Smooth muscle cell (in vitro differentiated cells): ENCODE results near the gene CD226. TPM values are rescaled to one million over a fixed set of nuclear protein-coding genes. Genes with fewer than 3 reads are reported as not detected.

Experiments used
- DNase-seq: peaks from one replicate; lab custom pipeline; 2025; ENCODE audit not compliant: unreplicated experiment; lab: John Stamatoyannopoulos, UW
- H2AFZ ChIP-seq: fragments of 200-600 bp; sonication (generic); 2 replicates; pipeline ENCODE4 v1.6.0; 2016; ENCODE audit warnings: antibody characterized with exemption, low read depth, mild to moderate bottlenecking
- H3F3A ChIP-seq: fragments of 200-600 bp; sonication (generic); 2 replicates; pipeline ENCODE4 v1.6.0; 2017; ENCODE audit warnings: antibody characterized with exemption, low read depth
- H3K27ac ChIP-seq: fragments of 200-600 bp; sonication (generic); 2 replicates; pipeline ENCODE4 v1.5.1; 2016; ENCODE audit warnings: low read depth, mild to moderate bottlenecking
- H3K27me3 ChIP-seq: fragments of 200-600 bp; sonication (generic); 2 replicates; pipeline ENCODE4 v1.6.1; 2016; ENCODE audit warnings: low read depth, mild to moderate bottlenecking
- H3K36me3 ChIP-seq: fragments of 200-600 bp; sonication (generic); 2 replicates; pipeline ENCODE4 v1.5.1; 2016; ENCODE audit warnings: low read depth
- H3K4me1 ChIP-seq: fragments of 200-600 bp; sonication (generic); 2 replicates; pipeline ENCODE4 v1.5.1; 2016; ENCODE audit warnings: low read depth
- H3K4me2 ChIP-seq: fragments of 200-600 bp; sonication (generic); 2 replicates; pipeline ENCODE4 v1.6.0; 2016; ENCODE audit warnings: mild to moderate bottlenecking
- H3K4me3 ChIP-seq: fragments of 200-600 bp; sonication (generic); 2 replicates; pipeline ENCODE4 v1.5.1; 2016; ENCODE audit warnings: mild to moderate bottlenecking
- H3K79me2 ChIP-seq: fragments of 200-600 bp; sonication (generic); 2 replicates; pipeline ENCODE4 v1.6.0; 2016; ENCODE audit warnings: low read depth, mild to moderate bottlenecking
- H3K9ac ChIP-seq: fragments of 200-600 bp; sonication (generic); 2 replicates; pipeline ENCODE4 v1.6.0; 2016; ENCODE audit warnings: low read depth
- H3K9me3 ChIP-seq: fragments of 200-600 bp; sonication (generic); replicated peaks from 2 replicates; pipeline ENCODE4 v1.5.1; 2016; ENCODE audit warnings: low read depth
- H4K20me1 ChIP-seq: fragments of 200-600 bp; sonication (generic); 2 replicates; pipeline ENCODE4 v1.6.0; 2016; ENCODE audit warnings: low read depth
- WGBS: methylation state at CpG from one replicate; pipeline ENCODE4 v1.1.7; 2016; ENCODE audit warnings: low lambda C conversion rate; 5-methylcytosine and 5-hydroxymethylcytosine counted together
- polyA plus RNA-seq: library from polyadenylated mRNA; unstranded; fragments of >200 nt; fragmentation: Nextera tagmentation; extraction: Ambion mirVana; gene quantifications from 2 replicates; pipeline ENCODE4 v1.2.1, GENCODE V29; 2016
- total RNA-seq: library from RNA; depleted of rRNA; stranded (reverse); fragments of >200 nt; gene quantifications from 2 replicates; pipeline ENCODE4 v1.2.3, GENCODE V29; 2014
- TF ChIP-seq, protein P1 (sequence below): fragments of 200-600 bp; sonication (generic); IDR thresholded peaks from 2 replicates; pipeline ENCODE4 v1.5.1; 2017; ENCODE audit warnings: borderline replicate concordance, mild to moderate bottlenecking, antibody characterized with exemption; ENCODE audit not compliant: insufficient read depth, poor library complexity, severe bottlenecking

Gene CD226
- total and polyA plus RNA-seq, 2 experiments from 2014 or later = 0.02 to 0.36 TPM

GRCh38 chr18:69954719-69955480 is 7.2 kb upstream of the CD226 start:
- WGBS = 87% methylated on average over 5 of the region's 5 CpGs
- Histone ChIP-seq H4K20me1 (no peaks in the 10 kb centered on the region), H3K4me3 (no peak overlapping the region), H3K9ac (no peak overlapping the region), H3F3A (no peaks in the 10 kb centered on the region), H2AFZ (no peak overlapping the region), H3K27ac (no peak overlapping the region), H3K9me3 (no peaks in the 10 kb centered on the region), H3K36me3 (no peaks in the 10 kb centered on the region), H3K4me1 (no peaks in the 10 kb centered on the region), H3K4me2 (no peak overlapping the region), H3K79me2 (no peaks in the 10 kb centered on the region), H3K27me3 (no peaks in the 10 kb centered on the region)
- DNase-seq = no peak
- TF ChIP-seq, protein P1, sequence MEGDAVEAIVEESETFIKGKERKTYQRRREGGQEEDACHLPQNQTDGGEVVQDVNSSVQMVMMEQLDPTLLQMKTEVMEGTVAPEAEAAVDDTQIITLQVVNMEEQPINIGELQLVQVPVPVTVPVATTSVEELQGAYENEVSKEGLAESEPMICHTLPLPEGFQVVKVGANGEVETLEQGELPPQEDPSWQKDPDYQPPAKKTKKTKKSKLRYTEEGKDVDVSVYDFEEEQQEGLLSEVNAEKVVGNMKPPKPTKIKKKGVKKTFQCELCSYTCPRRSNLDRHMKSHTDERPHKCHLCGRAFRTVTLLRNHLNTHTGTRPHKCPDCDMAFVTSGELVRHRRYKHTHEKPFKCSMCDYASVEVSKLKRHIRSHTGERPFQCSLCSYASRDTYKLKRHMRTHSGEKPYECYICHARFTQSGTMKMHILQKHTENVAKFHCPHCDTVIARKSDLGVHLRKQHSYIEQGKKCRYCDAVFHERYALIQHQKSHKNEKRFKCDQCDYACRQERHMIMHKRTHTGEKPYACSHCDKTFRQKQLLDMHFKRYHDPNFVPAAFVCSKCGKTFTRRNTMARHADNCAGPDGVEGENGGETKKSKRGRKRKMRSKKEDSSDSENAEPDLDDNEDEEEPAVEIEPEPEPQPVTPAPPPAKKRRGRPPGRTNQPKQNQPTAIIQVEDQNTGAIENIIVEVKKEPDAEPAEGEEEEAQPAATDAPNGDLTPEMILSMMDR = no peak

DNA sequence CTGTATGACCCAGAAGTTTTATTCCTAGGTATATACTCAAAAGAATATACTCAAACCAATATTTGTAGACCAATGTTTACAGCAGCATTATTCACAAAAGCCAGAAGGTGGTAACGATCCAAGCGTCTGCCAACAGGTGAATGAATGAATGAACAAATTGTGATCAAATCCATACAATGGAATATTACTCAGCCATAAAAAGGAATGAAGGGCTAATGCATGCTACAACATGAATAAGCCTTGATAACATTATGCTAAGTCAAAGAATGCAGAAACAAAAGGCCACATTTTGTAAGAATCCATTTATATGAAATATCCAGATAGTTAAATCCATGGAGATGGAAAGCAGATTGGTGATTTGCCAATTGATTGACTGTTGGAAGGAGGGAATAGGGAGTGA is 5.5 kb upstream of the CD226 start:
- WGBS = 92% methylated on average over 2 of the region's 2 CpGs
- Histone ChIP-seq H3K4me2 (no peak overlapping the region), H3K4me3 (no peak overlapping the region), H3K9ac (no peak overlapping the region), H3K9me3 (no peaks in the 10 kb centered on the region), H3K36me3 (no peaks in the 10 kb centered on the region), H3K27me3 (no peaks in the 10 kb centered on the region), H3K27ac (no peak overlapping the region), H4K20me1 (no peaks in the 10 kb centered on the region), H3K4me1 (no peaks in the 10 kb centered on the region), H2AFZ (no peak overlapping the region), H3F3A (no peaks in the 10 kb centered on the region), H3K79me2 (no peaks in the 10 kb centered on the region)
- TF ChIP-seq, protein P1 = no peak
- DNase-seq = no peak

DNA sequence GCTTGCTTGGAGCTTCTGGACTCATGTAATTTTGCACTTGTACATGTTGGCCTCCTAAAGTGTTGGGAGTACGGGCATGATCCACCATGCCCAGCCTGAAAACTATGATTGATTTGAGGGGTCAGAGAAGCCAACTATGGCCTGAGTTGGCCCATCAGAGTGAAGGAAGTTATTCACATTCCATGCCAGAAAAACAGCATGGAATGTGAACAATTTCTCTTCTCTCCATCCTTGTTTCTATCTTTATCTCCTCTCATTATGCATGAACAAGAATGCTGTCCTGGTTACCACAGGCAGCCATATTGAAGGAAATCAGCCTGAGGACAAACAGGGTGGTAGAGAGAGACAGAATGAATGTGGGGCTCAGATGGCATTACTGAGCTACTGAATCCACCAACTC is 3.5 kb upstream of the CD226 start:
- no peak for DNase-seq
- no peaks in the 10 kb centered on the region for H4K20me1 ChIP-seq
- WGBS = 100% methylated on average over 1 of the region's 1 CpG
- no peak overlapping the region for H3K27ac ChIP-seq
- no peaks in the 10 kb centered on the region for H3F3A ChIP-seq
- no peaks in the 10 kb centered on the region for H3K4me1 ChIP-seq
- TF ChIP-seq, protein P1 = no peak
- H3K9me3 ChIP-seq = no peaks in the 10 kb centered on the region
- H3K4me3 ChIP-seq = no peak overlapping the region
- no peak overlapping the region for H3K4me2 ChIP-seq
- H3K9ac ChIP-seq = no peak overlapping the region
- H3K27me3 ChIP-seq = no peaks in the 10 kb centered on the region
- H2AFZ ChIP-seq = peak overlapping the region; percentile 2
- H3K36me3 ChIP-seq = no peaks in the 10 kb centered on the region
- H3K79me2 ChIP-seq = no peaks in the 10 kb centered on the region

- Histone ChIP-seq H3K9ac (no peak overlapping the region), H4K20me1 (no peaks in the 10 kb centered on the region), H2AFZ (no peak overlapping the region), H3K4me1 (no peaks in the 10 kb centered on the region), H3F3A (no peaks in the 10 kb centered on the region), H3K9me3 (no peaks in the 10 kb centered on the region), H3K27ac (no peak overlapping the region), H3K36me3 (no peaks in the 10 kb centered on the region), H3K4me2 (no peak overlapping the region), H3K4me3 (no peak overlapping the region), H3K79me2 (no peaks in the 10 kb centered on the region), H3K27me3 (no peaks in the 10 kb centered on the region)
- DNase-seq = no peak
- TF ChIP-seq, protein P1 = no peak
- WGBS = 94% methylated on average over 4 of the region's 4 CpGs
These were observed 1.9 kb upstream of the CD226 start for GRCh38 chr18:69949538-69949936.
